ENCODE data around the gene TMEM11. TPM values are rescaled to one million over a fixed set of nuclear protein-coding genes. Genes with fewer than 3 reads are reported as not detected.

Gene TMEM11
- total RNA-seq, 1 experiment from 2014 or later = 23.4 TPM

- Histone ChIP-seq H3K4me1 (ENCODE audit: control insufficient read depth, insufficient read depth, low read length) (peaks cover 9% of the 10 kb centered on the region), H3K27me3 (ENCODE audit: control insufficient read depth, insufficient read depth, low read length) (no peaks in the 10 kb centered on the region), H3K36me3 (ENCODE audit: control insufficient read depth, insufficient read depth, low read length) (no peaks in the 10 kb centered on the region; the same call in 1 of the 2 replicates), H3K27ac (ENCODE audit: low read length) (no peak overlapping the region), H3K9me3 (ENCODE audit: control insufficient read depth, insufficient read depth, low read depth, low read length) (no peaks in the 10 kb centered on the region), H3K4me3 (ENCODE audit: low read depth in 2 of 2, low read length in 2 of 2) (no peak overlapping the region)
- ChIA-PET CTCF (no interaction called here), POLR2A (no interaction called here)
- in situ Hi-C loops (cut with HindIII; ENCODE audit: low pct_unique_long_range_greater_than_20kb, low sequenced_read_pairs) = no loop called here
- no TSS peak for BruUV-seq (replicated peaks)
- DNase-seq (ENCODE audit: low read depth, low spot score) = no peak
- TF ChIP-seq REST (IDR thresholded peaks at IDR 0.05; ENCODE audit: insufficient read depth in 1 of 2, low read depth in 2 of 2, low read length in 1 of 2) = no peak
- no peak for TF ChIP-seq TCF7L2 (IDR thresholded peaks at IDR 0.05; ENCODE audit: low read depth, low read length)
- no peak for TF ChIP-seq CTCF (IDR thresholded peaks at IDR 0.05)
- no peak for TF ChIP-seq SIN3A (IDR thresholded peaks at IDR 0.05; ENCODE audit: borderline replicate concordance, insufficient read depth, low read depth, low read length)
- TF ChIP-seq POLR2AphosphoS5 (IDR thresholded peaks at IDR 0.05; ENCODE audit: low read depth, low read length) = no peak
- ATAC-seq = no peak
- intact Hi-C loops (cut with micrococcal nuclease; ENCODE audit: unreplicated experiment) = no loop called here
Measured at GRCh38 chr17:21208352-21208751, 5.6 kb downstream of the TMEM11 start.

- TF ChIP-seq CTCF (IDR thresholded peaks at IDR 0.05) = no peak
- Histone ChIP-seq H3K27ac (ENCODE audit: low read length) (no peak overlapping the region), H3K9me3 (ENCODE audit: control insufficient read depth, insufficient read depth, low read depth, low read length) (no peaks in the 10 kb centered on the region), H3K4me3 (ENCODE audit: low read depth in 2 of 2, low read length in 2 of 2) (no peak overlapping the region), H3K4me1 (ENCODE audit: control insufficient read depth, insufficient read depth, low read length) (no peaks in the 10 kb centered on the region), H3K27me3 (ENCODE audit: control insufficient read depth, insufficient read depth, low read length) (no peaks in the 10 kb centered on the region), H3K36me3 (ENCODE audit: control insufficient read depth, insufficient read depth, low read length) (no peaks in the 10 kb centered on the region)
- intact Hi-C loops (cut with micrococcal nuclease; ENCODE audit: unreplicated experiment) = no loop called here
- ChIA-PET POLR2A (no interaction called here), CTCF (no interaction called here)
- ATAC-seq (no peak), DNase-seq (ENCODE audit: low read depth, low spot score) (no peak)
- in situ Hi-C loops (cut with HindIII; ENCODE audit: low pct_unique_long_range_greater_than_20kb, low sequenced_read_pairs) = no loop called here
- no TSS peak for BruUV-seq (replicated peaks)
Measured at GRCh38 chr17:21204935-21205334, 9.0 kb downstream of the TMEM11 start.

GRCh38 chr17:21202512-21202911 is 11.4 kb downstream of the TMEM11 start:
- ATAC-seq (no peak), DNase-seq (ENCODE audit: low read depth, low spot score) (no peak)
- intact Hi-C loops (cut with micrococcal nuclease; ENCODE audit: unreplicated experiment) = no loop called here
- no peak overlapping the region for H3K4me3 ChIP-seq (ENCODE audit: low read depth in 2 of 2, low read length in 2 of 2)
- H3K27ac ChIP-seq (ENCODE audit: low read length) = no peak overlapping the region
- no peak for TF ChIP-seq REST (IDR thresholded peaks at IDR 0.05; ENCODE audit: insufficient read depth in 1 of 2, low read depth in 2 of 2, low read length in 1 of 2)
- no peak for TF ChIP-seq SIN3A (IDR thresholded peaks at IDR 0.05; ENCODE audit: borderline replicate concordance, insufficient read depth, low read depth, low read length)
- TF ChIP-seq TCF7L2 (IDR thresholded peaks at IDR 0.05; ENCODE audit: low read depth, low read length) = no peak
- no peak for TF ChIP-seq CTCF (IDR thresholded peaks at IDR 0.05)
- TF ChIP-seq POLR2AphosphoS5 (IDR thresholded peaks at IDR 0.05; ENCODE audit: low read depth, low read length) = no peak
- no peaks in the 10 kb centered on the region for H3K9me3 ChIP-seq (ENCODE audit: control insufficient read depth, insufficient read depth, low read depth, low read length)
- no peaks in the 10 kb centered on the region for H3K4me1 ChIP-seq (ENCODE audit: control insufficient read depth, insufficient read depth, low read length)
- in situ Hi-C loops (cut with HindIII; ENCODE audit: low pct_unique_long_range_greater_than_20kb, low sequenced_read_pairs) = no loop called here
- POLR2A ChIA-PET = no interaction called here
- BruUV-seq (replicated peaks) = no TSS peak
- CTCF ChIA-PET = no interaction called here
- no peaks in the 10 kb centered on the region; the same call in none of the 2 replicates for H3K36me3 ChIP-seq (ENCODE audit: control insufficient read depth, insufficient read depth, low read length)
- H3K27me3 ChIP-seq (ENCODE audit: control insufficient read depth, insufficient read depth, low read length) = no peaks in the 10 kb centered on the region
